Hypothalamus (tissue), 51 donors: Measurements from ENCODE around the gene RBMS1.

ENCODE experiments used
- DNase-seq, 51 donors: peaks; one replicate each; lab custom pipeline; 2025; lab: John Stamatoyannopoulos, UW

Gene RBMS1

GRCh38 chr2:160242893-160243564, 250.6 kb downstream of the RBMS1 start:
- no peak for DNase-seq

- DNase-seq = peak in 1 of 51 donors; percentile 9
Measured at GRCh38 chr2:160241251-160242137, 252.1 kb downstream of the RBMS1 start.

- DNase-seq = no peak
Measured at GRCh38 chr2:160239436-160239835, 254.2 kb downstream of the RBMS1 start.

GRCh38 chr2:160238392-160238791, 255.2 kb downstream of the RBMS1 start:
- no peak for DNase-seq

GRCh38 chr2:160232905-160233475, 260.6 kb downstream of the RBMS1 start:
- DNase-seq = no peak

GRCh38 chr2:160229591-160229990, 264.0 kb downstream of the RBMS1 start:
- no peak for DNase-seq

- DNase-seq = no peak
Measured at GRCh38 chr2:160228141-160228917, 265.3 kb downstream of the RBMS1 start.

- no peak for DNase-seq
Measured at GRCh38 chr2:160227293-160227915, 266.2 kb downstream of the RBMS1 start.

- no peak for DNase-seq
Measured at GRCh38 chr2:160226367-160226766, 267.2 kb downstream of the RBMS1 start.

GRCh38 chr2:160225722-160226121, 267.9 kb downstream of the RBMS1 start:
- no peak for DNase-seq

- no peak for DNase-seq
Measured at GRCh38 chr2:160224507-160224906, 269.1 kb downstream of the RBMS1 start.

GRCh38 chr2:160224060-160224459, 269.5 kb downstream of the RBMS1 start:
- no peak for DNase-seq

GRCh38 chr2:160223560-160223959, 270.0 kb downstream of the RBMS1 start:
- DNase-seq = no peak

- DNase-seq = no peak
Measured at GRCh38 chr2:160222546-160223283, 270.9 kb downstream of the RBMS1 start.
